MM.1S (cell line): ENCODE measurements around the gene MPZL3.

Source experiments
- EZH2 ChIP-seq: fragments of 300-600 bp; sonication (generic); optimal IDR thresholded peaks from 2 replicates; pipeline ENCODE3; 2017; ENCODE audit warnings: low read depth, mild to moderate bottlenecking, antibody characterized with exemption, low read length, mixed read lengths
- TF ChIP-seq, protein P1 (sequence below): fragments of 300-600 bp; sonication (generic); IDR thresholded peaks from 2 replicates; pipeline ENCODE4 v1.5.1; 2016; ENCODE audit warnings: antibody characterized with exemption, low read length, mixed read lengths

DNA sequence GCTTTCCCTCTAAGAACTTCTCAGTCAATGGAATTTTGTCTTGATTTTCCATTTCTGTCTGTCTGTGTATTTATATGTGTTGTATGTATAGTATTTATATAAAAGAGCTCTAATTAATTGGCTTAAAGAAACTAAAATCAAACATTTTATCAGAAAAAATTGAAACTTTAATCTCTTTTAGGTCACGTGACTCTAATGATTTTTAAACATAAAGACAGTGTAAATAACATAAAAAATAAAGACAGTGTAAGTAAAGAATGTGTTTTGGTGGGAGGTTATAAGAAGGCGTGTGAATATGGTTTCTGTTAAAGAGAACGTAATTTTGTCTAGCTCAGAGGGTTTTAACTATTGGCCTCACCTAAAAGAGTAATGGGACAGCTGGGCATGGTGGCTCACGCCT is 29.7 kb downstream of the MPZL3 start:
- TF ChIP-seq, protein P1, sequence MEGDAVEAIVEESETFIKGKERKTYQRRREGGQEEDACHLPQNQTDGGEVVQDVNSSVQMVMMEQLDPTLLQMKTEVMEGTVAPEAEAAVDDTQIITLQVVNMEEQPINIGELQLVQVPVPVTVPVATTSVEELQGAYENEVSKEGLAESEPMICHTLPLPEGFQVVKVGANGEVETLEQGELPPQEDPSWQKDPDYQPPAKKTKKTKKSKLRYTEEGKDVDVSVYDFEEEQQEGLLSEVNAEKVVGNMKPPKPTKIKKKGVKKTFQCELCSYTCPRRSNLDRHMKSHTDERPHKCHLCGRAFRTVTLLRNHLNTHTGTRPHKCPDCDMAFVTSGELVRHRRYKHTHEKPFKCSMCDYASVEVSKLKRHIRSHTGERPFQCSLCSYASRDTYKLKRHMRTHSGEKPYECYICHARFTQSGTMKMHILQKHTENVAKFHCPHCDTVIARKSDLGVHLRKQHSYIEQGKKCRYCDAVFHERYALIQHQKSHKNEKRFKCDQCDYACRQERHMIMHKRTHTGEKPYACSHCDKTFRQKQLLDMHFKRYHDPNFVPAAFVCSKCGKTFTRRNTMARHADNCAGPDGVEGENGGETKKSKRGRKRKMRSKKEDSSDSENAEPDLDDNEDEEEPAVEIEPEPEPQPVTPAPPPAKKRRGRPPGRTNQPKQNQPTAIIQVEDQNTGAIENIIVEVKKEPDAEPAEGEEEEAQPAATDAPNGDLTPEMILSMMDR = no peak
- no peak for TF ChIP-seq EZH2
